ENCODE results near the gene EXOC8. TPM values are rescaled to one million over a fixed set of nuclear protein-coding genes. Genes with fewer than 3 reads are reported as not detected.

The EXOC8 gene
- total RNA-seq, 3 donors from 2014 or later (not counting 1 experiment from before 2014, with no cell fraction given): 29.0 to 37.1 (median 34.7) TPM

GRCh38 chr1:231372501-231372900, 34.8 kb upstream of the EXOC8 start:
- intact Hi-C loops (cut with micrococcal nuclease): no loop called here
- Histone ChIP-seq H3K9me3 (ENCODE audit: control insufficient read depth, insufficient read depth, low read length) (no peaks in the 10 kb centered on the region), H3K27me3 (ENCODE audit: control insufficient read depth, insufficient read depth, low read length) (no peaks in the 10 kb centered on the region), H3K4me3 (ENCODE audit: low read length) (no peak overlapping the region), H3K4me1 (ENCODE audit: control insufficient read depth, insufficient read depth, low read length) (peaks cover 4% of the 10 kb centered on the region), H3K27ac (ENCODE audit: low read length) (no peak overlapping the region), H3K36me3 (ENCODE audit: control insufficient read depth, insufficient read depth, low read length) (peaks cover 6% of the 10 kb centered on the region)
- H3K27ac Mint-ChIP-seq: no peak overlapping the region
- ATAC-seq (no peak), DNase-seq (no peak)
- H3K36me3 Mint-ChIP-seq: no peaks in the 10 kb centered on the region
- H3K4me3 Mint-ChIP-seq: no peak overlapping the region
- TF ChIP-seq, protein P1, sequence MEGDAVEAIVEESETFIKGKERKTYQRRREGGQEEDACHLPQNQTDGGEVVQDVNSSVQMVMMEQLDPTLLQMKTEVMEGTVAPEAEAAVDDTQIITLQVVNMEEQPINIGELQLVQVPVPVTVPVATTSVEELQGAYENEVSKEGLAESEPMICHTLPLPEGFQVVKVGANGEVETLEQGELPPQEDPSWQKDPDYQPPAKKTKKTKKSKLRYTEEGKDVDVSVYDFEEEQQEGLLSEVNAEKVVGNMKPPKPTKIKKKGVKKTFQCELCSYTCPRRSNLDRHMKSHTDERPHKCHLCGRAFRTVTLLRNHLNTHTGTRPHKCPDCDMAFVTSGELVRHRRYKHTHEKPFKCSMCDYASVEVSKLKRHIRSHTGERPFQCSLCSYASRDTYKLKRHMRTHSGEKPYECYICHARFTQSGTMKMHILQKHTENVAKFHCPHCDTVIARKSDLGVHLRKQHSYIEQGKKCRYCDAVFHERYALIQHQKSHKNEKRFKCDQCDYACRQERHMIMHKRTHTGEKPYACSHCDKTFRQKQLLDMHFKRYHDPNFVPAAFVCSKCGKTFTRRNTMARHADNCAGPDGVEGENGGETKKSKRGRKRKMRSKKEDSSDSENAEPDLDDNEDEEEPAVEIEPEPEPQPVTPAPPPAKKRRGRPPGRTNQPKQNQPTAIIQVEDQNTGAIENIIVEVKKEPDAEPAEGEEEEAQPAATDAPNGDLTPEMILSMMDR (IDR thresholded peaks at IDR 0.05): no peak
- H3K4me1 Mint-ChIP-seq: peaks cover 16% of the 10 kb centered on the region in 2 donors
- H3K27me3 Mint-ChIP-seq (ENCODE audit: low read depth in 2 of 2): no peaks in the 10 kb centered on the region
- H3K9me3 Mint-ChIP-seq: no peaks in the 10 kb centered on the region

DNA sequence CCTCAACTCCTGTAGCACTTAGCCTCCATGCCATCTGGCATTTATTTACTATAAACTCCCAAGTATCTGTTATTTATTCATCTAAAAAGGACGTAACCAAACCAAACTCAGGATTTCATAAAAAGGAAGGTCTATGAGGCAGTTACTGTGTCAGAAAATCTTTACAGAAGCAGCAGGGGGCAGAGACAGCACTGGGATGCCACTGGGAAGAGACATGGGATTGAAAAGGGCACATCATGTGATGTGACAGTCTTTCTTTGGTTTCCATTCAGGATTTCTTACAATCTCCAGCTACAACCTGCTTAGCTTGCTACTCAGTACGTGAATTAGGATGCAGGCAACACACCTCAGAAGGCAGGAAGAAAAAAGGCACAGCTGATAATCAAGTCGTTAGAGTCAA, 31.6 kb upstream of the EXOC8 start:
- H3K36me3 ChIP-seq (ENCODE audit: control insufficient read depth, insufficient read depth, low read length): peaks cover 19% of the 10 kb centered on the region
- H3K9me3 ChIP-seq (ENCODE audit: control insufficient read depth, insufficient read depth, low read length): no peaks in the 10 kb centered on the region
- Mint-ChIP-seq H3K4me1 (peaks cover 4% of the 10 kb centered on the region in 2 donors), H3K27ac (no peak overlapping the region), H3K4me3 (no peak overlapping the region), H3K36me3 (no peaks in the 10 kb centered on the region), H3K27me3 (ENCODE audit: low read depth in 2 of 2) (no peaks in the 10 kb centered on the region), H3K9me3 (no peaks in the 10 kb centered on the region)
- no peak overlapping the region for H3K4me3 ChIP-seq (ENCODE audit: low read length)
- WGBS (ENCODE audit: insufficient coverage): 91% methylated on average over 3 of the region's 3 CpGs
- TF ChIP-seq, protein P1 (IDR thresholded peaks at IDR 0.05): no peak
- intact Hi-C loops (cut with micrococcal nuclease): no loop called here
- no peaks in the 10 kb centered on the region for H3K27me3 ChIP-seq (ENCODE audit: control insufficient read depth, insufficient read depth, low read length)
- H3K27ac ChIP-seq (ENCODE audit: low read length): no peak overlapping the region
- DNase-seq (no peak), ATAC-seq (no peak)
- no peaks in the 10 kb centered on the region for H3K4me1 ChIP-seq (ENCODE audit: control insufficient read depth, insufficient read depth, low read length)

DNA sequence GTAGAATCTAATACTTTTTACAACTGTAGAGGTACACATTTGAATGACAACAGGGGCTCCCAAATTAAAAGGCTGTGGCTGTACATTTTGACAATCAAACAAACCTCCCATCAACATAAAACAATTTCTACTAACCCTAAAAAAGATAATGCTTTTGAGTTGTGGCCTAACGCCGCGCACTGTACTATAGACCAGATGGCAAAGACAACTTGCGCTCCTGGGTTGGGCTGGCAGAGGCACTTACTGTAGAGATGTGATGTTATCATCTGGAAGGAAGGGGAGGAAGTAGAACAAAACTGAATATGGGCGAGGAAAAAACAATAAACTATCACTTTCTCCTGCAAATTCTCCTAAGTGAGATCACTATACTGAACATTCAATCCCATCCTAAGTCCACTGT, 26.5 kb upstream of the EXOC8 start:
- no peak overlapping the region for H3K4me3 Mint-ChIP-seq
- no peak for DNase-seq
- intact Hi-C loops (cut with micrococcal nuclease): no loop called here
- Histone ChIP-seq H3K4me1 (ENCODE audit: control insufficient read depth, insufficient read depth, low read length) (no peaks in the 10 kb centered on the region), H3K27me3 (ENCODE audit: control insufficient read depth, insufficient read depth, low read length) (no peaks in the 10 kb centered on the region), H3K4me3 (ENCODE audit: low read length) (no peak overlapping the region), H3K27ac (ENCODE audit: low read length) (no peak overlapping the region), H3K36me3 (ENCODE audit: control insufficient read depth, insufficient read depth, low read length) (peaks cover 18% of the 10 kb centered on the region), H3K9me3 (ENCODE audit: control insufficient read depth, insufficient read depth, low read length) (no peaks in the 10 kb centered on the region)
- H3K9me3 Mint-ChIP-seq: no peaks in the 10 kb centered on the region
- WGBS (ENCODE audit: insufficient coverage): 100% methylated on average over 4 of the region's 5 CpGs
- no peaks in the 10 kb centered on the region for H3K27me3 Mint-ChIP-seq (ENCODE audit: low read depth in 2 of 2)
- H3K27ac Mint-ChIP-seq: no peak overlapping the region
- ATAC-seq: no peak
- H3K4me1 Mint-ChIP-seq: peaks cover 0 to 6% of the 10 kb centered on the region in 2 donors
- no peaks in the 10 kb centered on the region for H3K36me3 Mint-ChIP-seq
- TF ChIP-seq, protein P1 (IDR thresholded peaks at IDR 0.05): no peak

- no peaks in the 10 kb centered on the region for H3K36me3 Mint-ChIP-seq
- Histone ChIP-seq H3K4me3 (ENCODE audit: low read length) (no peak overlapping the region), H3K27me3 (ENCODE audit: control insufficient read depth, insufficient read depth, low read length) (no peaks in the 10 kb centered on the region), H3K9me3 (ENCODE audit: control insufficient read depth, insufficient read depth, low read length) (no peaks in the 10 kb centered on the region), H3K36me3 (ENCODE audit: control insufficient read depth, insufficient read depth, low read length) (peaks cover 16% of the 10 kb centered on the region), H3K4me1 (ENCODE audit: control insufficient read depth, insufficient read depth, low read length) (no peaks in the 10 kb centered on the region), H3K27ac (ENCODE audit: low read length) (no peak overlapping the region)
- no peak for DNase-seq
- TF ChIP-seq, protein P1 (IDR thresholded peaks at IDR 0.05): no peak
- H3K27ac Mint-ChIP-seq: no peak overlapping the region
- no peaks in the 10 kb centered on the region for H3K9me3 Mint-ChIP-seq
- WGBS (ENCODE audit: insufficient coverage): no CpG with 5 or more reads among the region's 1 CpG
- peaks cover 0 to 6% of the 10 kb centered on the region in 2 donors for H3K4me1 Mint-ChIP-seq
- ATAC-seq: no peak
- intact Hi-C loops (cut with micrococcal nuclease): no loop called here
- H3K4me3 Mint-ChIP-seq: no peak overlapping the region
- H3K27me3 Mint-ChIP-seq (ENCODE audit: low read depth in 2 of 2): no peaks in the 10 kb centered on the region
Observed at GRCh38 chr1:231363624-231364023, 26.0 kb upstream of the EXOC8 start.

All from natural killer cell (primary cell).